Fibroblast of skin of back (primary cell): ENCODE measurements around the gene CAMK2G.
"Not testable (repeated sequence)": the region's sequence is repeated elsewhere in the genome, so short reads cannot be mapped to it uniquely, and the experiment has no call there.

Experiments
- DNase-seq: peaks from one replicate; pipeline ENCODE4 v3.0.0-alpha.2; 2013

Gene CAMK2G

DNA sequence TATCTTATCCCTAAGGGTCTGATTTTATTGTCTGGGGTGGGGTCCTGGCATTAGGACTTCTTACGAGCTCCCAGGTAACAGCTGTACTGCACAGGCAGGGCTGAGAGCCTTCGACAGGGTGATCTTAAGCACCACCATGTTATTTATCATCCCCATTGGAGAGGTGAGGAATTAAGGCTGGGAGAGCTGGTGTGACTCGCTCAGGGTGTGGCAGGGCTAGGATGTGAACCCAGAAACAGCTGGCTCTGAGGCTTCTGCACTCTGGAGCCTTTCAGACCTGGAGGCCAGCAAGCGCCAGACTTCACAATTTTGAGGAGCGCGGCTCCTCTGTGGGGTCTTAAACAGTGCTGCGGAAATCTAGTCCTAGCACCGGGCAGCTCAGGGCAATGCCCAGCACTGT, 35.5 kb downstream of the CAMK2G start:
- no peak for DNase-seq

DNA sequence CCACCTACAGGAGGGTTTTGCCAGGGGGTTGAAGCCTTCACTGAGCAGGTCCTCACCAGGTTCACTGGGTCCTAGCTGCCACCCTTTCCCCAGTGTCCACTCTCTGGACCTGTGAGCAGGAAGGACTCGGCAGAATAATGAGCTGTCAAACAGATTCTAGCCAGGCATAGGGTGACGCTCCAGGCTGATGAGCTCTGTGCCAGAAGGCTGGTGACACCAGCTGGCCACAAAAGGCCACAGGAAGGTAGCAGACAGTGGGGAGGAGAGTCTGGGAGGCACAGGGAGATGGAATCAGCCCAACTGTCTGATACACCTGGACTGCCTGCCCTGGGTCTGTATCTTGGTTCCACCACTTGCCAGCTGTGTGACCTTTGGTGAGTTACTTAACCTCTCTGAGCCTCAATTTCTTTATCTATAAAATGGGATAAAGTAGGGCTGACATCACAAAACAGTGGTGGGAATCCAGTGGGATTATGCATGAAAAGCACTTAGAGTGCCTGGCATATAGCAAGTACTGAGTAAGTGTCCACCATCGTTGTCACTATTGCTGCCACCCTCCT, 36.3 kb downstream of the CAMK2G start:
- DNase-seq: no peak

DNA sequence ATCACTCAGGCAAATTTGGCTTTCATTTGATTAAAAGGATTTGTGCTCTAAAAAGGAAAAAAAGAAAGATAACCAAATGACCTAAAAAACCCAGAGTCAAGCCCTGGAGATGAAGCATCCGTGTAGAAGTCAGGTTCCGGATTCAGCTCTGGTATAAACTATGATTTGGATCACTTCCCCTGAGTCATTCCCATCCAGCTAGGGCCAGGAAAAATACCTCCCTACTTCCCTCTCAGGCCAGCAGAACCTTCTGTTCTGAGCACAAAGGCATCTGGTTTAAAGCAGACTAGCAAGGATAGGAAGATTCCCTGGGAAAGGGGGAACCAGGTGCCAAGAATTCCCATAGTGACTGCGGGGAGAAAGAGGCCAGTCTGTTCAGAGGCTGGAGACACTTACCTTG, 37.3 kb downstream of the CAMK2G start:
- no peak for DNase-seq

DNA sequence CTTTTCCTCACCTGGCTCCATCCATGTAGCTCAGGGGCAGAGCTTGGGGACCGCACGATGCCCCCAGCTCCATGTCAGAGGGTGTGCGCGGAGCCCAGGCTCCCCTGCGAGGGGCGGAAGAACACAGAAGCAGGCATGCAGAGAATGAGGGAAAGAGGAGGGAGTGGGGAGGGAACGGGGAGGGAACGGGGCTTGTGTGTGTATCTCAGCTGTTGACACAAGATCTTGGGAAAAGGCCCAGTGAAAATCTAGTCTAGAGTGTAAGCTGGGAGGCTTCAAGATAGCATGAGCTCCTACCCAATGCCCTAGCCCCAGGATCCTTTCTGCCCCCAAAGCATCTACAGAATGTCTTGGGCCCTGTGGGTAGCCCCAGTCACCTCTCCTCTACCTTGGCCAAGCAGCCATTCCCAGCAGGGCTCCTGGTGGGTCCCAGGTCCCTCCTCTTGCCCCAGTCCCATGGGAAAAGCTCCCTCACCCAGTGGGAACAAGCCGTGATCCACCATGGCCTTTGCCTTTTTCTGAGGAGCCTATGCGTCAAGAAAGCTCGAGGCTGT, 37.9 kb downstream of the CAMK2G start:
- DNase-seq: no peak

DNA sequence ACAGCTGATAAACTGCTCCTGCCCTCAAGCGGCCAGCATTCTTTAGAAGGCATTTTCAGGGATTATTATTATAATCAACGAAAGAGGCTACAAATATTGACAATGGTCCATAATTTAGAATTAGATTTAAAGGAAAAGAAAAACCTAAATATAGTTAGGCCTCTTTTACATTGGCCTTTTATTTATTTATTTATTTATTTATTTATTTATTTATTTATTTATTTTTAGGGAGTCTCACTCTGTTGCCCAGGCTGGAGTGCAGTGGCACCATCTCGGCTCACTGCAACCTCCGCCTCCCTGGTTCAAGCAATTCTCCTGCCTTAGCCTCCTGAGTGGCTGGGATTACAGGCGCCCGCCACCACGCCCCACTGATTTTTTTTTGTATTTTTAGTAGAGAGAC, 45.3 kb downstream of the CAMK2G start:
- not testable (repeated sequence) for DNase-seq

DNA sequence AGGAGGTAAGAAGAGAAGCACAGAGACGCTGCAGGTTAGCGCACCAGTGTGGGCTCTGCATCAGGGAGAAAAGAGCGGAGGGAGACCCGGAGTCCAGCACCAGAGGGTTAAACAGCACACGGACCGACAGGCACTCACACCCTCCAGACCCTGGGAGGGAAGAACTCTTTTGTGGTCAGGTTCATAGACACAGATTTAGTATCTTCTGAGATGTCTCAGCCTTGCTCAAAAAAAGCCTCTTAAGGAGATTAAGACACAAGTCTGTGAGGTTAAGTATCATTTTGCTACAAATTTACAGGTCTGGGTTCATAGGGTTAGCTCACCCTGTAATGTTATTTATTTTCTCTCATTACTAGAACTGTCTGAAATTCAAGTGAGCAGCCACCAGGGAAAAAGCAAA, 46.2 kb downstream of the CAMK2G start:
- DNase-seq: no peak

DNA sequence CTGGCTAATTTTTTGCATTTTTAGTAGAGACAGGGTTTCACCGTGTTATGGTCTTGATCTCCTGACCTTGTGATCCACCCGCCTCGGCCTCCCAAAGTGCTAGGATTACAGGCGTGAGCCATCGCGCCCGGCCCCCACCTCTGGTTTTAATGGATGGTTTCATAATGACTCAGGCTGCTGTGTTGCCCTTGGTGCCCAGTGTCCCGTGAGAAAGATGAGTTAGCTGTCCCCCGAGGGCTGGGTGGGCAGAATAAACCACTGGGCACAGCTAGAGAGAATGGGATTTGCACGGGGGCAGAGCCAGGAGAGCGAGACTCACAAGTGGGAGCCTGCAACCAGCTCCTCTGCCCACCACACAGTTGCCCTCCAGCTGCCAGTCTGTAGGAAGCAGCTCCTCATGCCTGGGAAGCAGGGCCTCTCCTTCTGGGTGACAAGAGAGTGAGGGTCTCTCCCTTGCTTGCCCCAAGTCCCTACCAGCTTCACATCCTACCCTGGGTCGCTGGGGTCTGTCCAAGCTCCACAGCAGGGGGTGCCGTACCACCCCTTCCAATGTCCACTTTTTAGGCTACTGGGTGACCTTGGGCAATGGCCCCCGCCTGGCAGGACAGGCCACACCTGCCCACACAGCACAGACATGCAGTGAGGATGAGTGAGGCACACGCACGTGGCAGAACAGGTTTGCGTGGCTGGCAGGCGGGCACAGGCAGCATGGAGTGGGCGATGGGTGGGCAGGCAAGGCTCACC, 46.8 kb downstream of the CAMK2G start:
- peak; percentile 56 for DNase-seq

DNA sequence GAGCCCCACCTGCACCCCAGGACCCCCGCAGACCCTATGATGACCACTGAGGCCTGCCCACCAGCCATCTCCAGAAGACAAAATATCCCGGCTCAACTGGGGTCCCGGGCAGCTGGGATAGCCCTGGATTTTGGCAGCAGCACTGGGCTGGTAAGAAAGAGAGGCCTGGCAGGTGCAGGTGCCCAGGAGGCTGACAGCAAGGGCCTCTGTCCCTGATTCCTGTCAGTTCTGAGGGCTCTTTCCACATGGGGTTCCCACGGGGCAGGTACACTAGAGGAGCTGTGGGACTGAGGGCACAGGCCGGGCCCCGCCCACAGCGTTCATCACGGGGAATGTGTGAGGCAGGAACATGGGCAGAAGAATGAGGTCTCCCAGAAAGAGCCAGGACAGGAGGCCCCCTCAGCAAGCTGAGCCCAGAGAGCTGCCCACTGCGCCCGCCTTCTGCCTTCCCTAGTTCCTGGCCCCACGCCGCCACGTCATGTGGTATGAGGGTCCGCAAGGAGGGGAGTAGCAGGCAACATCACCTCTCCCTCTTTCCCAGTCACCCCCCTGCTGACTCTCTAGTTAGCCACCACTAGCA, 50.1 kb downstream of the CAMK2G start:
- no peak for DNase-seq

DNA sequence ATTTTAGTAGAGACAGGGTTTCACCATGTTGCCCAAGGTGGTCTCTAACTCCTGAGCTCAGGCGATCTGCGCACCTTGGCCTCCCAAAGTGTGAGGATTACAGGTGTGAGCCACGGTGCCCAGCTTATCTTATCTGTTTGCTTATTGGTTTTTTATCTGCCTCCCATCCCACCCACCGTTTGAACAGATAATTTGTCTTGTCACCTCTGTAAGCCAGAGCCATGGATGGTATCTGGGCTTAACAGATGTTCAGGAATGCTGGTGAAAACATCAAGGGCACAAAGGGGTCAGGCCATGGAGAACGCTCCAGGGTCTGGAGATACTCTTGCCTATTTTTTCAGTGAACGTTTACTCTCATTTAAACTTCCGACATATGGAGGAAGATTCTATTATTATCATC, 51.0 kb downstream of the CAMK2G start:
- DNase-seq: no peak

DNA sequence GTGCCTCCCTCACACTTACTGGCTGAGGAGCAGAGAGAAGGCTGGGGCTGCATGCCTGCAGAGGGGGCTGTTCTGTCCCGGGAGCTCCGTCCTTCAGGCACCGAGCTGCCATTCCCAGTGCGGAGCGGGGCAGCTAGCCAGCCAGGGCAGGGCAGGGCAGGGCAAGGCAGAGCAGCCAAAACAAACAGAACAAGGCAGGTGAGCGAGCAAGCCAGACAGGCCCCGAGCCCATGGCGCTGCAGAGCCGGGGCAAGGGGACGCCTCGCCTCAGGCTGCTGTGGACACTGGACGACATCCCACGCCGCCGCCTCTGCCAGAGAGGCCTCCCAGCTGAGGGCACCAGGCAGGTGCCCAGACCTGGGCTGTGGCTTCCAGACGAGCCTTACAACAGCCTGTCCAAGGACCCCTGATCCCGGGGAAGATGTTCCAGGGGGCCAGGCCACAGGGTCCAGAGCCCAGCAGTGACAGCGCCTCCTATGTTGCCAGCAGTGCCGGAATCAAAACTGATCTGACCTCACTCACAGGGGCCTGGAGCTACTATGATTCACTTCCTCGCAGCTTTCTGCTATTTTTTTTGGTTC, 54.8 kb downstream of the CAMK2G start:
- no peak for DNase-seq

DNA sequence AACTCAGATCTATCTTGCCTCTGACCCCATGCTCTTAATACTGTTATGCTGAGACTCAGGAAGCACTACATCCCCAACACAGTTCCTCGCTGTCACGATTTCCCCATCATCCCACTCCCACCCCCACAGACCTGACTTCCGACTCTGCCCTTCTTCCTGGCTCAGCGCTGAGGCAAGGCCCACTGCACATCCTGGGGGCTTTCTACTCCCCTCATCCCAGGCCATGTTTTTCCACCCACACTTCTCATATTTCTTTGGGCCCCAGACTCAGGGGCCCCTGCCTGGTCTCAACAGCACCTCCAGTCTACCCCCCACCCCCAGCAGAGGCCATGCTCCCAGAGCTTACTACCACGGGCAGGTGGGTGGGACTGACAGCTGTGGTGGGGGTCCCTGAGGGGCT, 55.3 kb downstream of the CAMK2G start:
- DNase-seq: no peak

DNA sequence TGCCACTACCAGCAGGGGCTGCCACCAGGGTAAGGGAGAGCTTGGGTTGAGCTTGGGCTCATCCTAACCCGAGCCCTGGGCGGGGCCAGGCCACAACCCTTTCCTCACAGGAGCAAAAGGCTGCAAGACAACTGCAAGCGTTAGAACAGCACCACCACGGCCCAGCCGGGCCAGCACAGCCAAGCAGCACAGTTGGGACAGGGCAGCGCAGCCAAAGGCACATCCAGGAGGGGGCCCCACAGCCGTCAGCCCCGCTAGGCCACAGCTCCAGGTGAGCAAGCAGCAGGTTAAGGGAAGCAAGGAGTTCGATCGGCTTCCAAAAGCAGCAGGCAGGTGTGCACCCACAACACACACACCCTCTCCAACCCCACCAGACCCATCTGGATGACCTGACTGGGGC, 56.0 kb downstream of the CAMK2G start:
- no peak for DNase-seq

DNA sequence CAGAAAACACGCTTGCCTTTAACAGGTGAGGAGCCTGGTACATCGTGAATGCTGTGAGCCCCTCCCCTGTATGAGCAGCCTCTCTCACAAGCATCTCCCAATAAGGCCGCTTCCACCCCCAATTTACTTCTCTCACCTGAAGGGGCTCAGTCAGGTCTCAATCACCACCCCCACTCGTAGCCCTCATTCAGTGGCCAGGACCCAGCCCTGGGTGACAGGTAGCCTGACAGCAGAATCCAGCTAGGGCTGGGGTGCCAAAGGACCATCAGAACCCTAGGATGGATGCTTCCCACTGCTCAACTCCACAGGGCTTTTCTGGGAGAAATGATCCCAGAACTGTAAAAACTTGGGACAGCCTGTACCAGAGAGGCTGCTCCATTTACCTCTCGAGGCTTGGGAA, 56.5 kb downstream of the CAMK2G start:
- DNase-seq: no peak

DNA sequence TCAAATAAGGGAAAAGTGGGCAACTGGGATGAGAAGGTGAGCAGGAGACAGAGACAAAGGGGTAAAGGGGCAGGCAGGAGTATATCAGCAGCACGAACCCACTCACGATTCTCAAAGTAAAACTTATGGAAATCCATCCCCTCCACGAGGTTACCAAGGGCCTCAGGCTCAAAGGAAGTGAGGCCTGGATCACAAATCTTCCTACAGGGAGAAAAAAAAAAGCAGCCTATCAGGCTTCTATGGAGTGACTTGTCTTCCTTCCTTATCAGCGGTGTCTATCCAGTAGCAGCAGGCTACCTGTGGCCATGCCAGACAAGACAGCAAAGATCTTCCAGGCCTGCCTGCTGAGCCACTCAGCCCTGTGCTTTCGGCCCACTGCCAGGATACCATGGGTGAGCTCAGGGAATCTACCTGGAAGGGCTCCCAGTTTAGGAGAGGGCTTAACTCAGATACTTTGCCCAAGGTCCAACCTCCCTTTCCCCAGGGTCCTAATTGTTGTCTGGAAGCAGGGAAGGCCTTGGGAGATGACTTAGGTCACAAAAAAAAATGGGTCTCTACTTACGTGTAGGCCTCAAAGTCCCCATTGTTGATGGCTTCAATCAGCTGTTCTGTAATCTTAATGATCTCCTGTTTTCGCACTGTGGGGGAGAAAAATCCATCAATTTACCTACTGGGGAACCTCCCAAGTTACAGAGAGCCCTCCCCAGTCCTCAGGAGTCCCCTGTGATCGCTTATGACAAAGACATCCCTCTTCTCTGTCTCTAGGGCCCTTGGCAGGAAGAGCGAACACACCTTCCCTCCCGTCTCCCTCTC, 57.2 kb downstream of the CAMK2G start:
- no peak for DNase-seq

DNA sequence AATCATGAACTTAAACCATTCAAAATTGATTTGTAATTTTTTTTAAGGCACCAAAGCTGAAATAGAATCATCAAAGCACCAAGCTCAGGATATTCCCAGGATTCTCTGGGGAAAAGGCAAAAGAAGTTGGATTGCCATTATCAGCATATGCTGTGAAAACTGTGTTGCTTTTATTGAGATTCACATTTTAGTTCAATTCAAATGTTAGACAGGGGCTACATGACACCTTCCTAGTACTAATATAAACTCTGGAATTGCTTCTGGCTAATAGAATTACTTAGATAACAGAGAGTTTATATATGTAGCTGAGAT, 58.7 kb downstream of the CAMK2G start:
- DNase-seq: no peak

DNA sequence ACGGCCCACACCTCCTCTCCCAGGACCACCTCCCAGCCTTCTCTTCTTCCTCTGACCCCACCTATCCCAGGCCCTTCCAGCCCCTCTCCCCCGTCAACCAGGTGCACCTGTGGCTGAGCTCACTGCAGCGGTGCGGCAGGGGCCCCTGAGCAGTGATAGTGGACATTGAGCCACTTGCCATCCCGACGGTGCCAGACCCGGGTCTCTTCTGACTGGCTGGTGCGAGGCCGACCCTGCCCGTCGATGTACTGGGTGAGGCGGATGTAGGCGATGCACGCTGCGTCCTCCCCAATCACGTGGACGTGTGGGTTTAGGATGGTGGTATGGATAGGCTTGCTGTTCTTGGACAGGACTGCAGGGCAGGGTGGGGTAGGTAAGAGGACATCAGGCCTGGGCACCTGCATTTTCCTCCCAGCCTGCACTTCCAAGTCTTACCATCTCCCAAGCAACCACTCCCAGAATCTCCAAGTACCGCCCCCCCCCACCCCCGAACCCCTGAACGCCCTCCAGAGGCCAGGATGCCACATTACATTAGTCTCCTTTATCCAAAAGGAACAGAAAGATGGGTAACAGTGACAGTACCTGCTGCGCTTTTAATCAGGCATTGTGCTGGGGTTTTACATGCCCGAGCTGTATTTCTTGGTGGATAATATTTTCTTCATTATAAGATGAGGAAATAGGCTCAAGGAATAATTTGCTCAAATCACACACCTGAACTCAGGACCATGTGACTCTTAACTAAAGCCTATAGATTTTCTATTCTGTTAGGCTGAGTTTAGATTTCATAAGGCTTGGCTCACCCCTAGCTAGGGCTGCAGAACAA, 59.2 kb downstream of the CAMK2G start:
- DNase-seq: peak; percentile 14

DNA sequence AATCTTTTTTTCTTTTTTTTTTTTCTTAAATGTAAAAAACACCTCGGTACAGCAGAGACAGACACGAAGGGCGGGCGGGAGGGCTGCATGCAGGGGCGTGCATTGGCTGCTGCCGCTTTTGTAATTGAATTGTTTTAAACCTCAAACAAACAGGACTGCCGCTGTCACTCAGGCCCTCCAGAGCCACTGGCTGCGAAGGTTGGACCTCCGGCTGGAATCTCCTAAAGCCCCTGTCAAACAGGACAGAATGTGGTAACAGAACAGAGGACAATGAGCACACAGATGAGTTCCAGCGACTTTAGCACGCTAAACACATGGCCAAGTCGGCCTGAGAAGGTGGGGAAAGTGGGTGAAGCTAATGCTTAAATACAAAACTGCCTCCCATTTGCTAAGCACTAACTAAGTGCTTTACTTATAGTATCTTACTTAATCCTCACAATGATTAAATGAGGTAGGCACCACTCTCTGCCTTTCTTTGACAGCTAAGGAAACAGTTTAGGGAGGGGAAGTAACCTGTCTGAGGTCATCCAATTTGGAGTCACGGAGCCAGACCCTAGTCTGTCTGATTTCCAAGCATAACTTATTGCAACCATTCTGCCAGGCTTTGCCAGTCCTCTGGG, 60.0 kb downstream of the CAMK2G start:
- no peak for DNase-seq

DNA sequence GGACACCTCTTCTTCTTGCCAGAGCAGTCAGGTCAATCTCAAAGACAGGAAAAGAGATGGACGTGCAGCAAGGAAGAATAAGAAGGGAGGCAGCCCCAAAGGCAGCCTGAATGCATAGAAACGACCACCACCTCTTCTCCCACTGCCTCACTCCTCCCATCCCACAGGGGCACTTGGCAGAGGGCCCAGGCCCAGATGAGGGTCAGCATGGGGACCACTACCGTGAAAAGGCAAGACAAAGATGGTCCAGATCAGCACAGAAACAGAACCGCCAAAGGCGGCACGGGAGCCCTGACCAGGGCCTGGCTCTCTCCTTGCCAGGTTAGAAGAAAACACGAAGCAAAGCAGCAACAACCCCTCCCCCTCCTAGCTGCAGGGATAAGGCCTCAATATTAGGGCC, 61.0 kb downstream of the CAMK2G start:
- no peak for DNase-seq

DNA sequence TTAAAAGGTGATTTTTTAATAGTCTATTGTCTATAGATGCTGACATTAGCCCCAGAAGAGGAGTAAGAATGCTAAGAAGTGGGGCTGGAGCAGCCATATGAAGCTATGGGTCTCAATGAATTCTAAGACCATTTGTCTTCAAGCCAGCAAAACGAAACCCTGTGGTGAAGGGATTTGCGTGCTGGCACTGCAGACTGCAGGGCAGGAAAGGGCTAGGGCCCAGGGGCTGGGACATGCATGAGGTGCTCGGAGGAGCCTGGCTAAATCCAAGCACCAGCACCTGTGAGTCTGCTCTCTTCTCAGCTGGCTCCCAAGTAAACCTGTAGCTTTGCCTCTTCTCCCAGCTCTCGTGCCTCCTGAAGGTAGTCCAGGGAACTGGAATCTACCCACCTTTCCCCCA, 61.7 kb downstream of the CAMK2G start:
- no peak for DNase-seq

DNA sequence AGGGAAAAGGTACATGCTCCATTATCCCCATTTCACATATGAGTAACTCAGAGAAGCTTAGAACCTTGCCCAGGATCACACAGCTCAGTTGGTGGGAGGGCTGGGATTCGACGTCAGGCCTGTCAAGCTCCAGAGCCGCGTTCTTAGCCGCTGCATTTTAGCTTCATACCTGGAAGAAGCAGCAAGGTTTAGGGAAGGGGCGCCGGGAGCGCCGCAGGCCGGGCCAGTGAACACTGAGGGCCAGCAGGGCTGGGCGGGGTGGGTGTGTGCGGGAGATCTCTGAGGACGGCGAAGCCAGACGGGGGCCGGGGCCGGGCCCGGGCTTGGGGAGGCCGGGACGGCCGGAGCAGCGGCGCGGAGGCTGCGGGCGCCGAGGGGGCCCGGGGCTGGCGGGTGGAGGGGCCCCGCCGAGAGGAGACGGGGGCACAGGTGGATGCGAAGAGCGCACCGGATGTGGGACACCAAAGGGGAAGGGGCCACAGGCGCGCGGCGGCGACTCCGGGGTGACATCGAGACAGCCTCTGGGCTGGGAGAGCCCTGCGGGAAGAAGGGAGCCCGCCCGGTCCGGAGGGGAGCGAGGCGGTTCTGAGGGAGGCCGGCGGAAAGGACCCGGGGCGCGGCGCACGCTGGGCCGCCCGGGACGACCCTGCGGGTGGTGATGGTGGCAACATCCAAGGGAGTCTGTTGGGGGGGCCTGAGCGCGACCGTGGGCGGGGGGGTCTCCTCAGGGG, 63.5 kb downstream of the CAMK2G start:
- peak; percentile 17 for DNase-seq

DNA sequence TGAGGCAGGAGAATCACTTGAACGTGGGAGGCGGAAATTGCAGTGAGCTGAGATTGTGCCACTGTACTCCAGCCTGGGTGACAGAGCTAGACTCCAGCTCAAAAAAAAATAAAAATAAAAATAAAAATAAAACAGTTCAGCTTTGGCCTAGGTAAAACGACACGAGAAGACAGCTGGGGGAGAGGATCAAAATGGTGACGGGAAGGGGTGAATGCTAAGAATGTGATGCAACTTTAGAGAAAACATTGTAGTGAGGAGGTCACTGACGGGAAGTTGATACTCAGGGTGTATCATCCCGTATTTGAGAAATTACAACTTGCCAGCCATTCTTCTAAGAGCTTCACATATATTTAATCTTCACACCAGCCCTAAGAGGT, 64.0 kb downstream of the CAMK2G start:
- no peak for DNase-seq
